ENCODE measurements around the gene ZNF28.
"Not testable (repeated sequence)": the region's sequence is repeated elsewhere in the genome, so short reads cannot be mapped to it uniquely, and the experiment has no call there.

Gene ZNF28

DNA sequence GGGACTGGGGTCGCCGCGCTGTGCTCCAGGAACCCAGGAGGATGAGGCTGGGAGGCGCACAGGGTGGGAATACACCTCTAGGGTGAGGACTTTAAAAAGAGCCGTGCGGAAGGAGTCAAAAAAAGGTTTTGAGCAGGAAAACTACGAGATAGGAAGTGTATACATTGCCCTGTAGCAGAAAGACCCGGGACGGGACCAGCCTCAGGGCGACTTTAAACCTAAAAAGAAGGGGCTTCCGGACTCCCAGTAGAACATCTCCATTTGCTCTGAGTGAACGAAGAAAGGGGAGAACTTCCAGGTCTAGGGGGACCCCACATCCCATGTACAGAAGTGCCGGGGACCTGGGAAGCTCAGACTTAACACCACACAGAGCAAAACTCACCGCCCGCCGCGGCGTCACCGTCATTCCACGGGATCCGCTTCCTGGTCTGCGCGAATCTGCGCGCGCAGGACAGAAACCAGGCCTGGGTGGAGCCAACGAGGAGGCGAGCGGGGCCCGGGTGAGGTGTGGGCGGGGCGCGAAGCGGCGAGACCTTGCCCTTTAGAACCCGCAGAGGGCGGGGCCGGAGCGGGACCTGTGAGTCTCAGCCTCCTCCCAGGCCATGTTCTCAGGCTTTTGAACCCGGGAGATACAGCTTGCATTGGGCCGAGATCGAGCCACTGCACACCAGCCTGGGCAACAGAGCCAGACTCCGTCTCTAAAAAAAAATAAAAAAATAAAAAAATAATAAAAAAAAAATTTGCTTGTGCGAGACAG, at the start of gene ZNF28:
Gene ZNF28, minus strand, starts transcription at position 430 of the 757 bp plus-strand sequence. CDS start 3,675 bp downstream, outside the sequence.
- peak; percentile 31 to 44 (median 43) for DNase-seq (ENCODE audit: low read depth in 2 of 3, low spot score in 1 of 3)

- DNase-seq (ENCODE audit: low read depth in 2 of 3, low spot score in 1 of 3): not testable (repeated sequence)
Measured at GRCh38 chr19:52868031-52868430, 46.6 kb upstream of the ZNF28 start.

DNA sequence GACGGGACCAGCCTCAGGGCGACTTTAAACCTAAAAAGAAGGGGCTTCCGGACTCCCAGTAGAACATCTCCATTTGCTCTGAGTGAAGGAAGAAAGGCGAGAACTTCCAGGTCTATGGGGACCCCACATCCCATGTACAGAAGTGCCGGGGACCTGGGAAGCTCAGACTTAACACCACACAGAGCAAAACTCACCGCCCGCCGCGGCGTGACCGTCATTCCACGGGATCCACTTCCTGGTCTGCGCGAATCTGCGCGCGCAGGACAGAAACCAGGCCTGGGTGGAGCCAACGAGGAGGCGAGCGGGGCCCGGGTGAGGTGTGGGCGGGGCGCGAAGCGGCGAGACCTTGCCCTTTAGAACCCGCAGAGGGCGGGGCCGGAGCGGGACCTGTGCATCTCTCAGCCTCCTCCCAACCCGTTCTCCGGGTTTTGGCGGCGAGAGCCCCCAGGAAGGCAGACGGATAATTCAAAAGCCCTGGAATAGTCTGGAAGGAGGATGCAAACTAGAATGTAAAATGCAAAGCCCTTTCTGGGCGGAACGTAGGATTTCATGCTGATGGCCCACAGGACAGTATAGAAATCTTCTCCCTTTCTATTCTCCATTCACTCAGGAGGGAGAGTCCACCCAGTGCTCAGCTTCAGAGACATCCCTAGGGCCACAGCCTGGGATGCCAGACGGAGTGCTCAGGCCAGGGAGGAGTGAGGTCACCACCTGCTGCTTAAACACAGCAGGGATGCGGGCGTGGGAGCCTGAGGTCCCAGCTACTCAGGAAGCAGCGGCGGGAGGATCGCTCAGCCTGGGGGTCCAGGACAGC, 36.2 kb upstream of the ZNF28 start, which contains the start of gene ZNF468:
Gene ZNF468, minus strand, starts transcription at position 242 of the 814 bp plus-strand sequence. CDS start 3,347 bp downstream, outside the sequence.
- peak; percentile 40 to 63 (median 52) for DNase-seq (ENCODE audit: low read depth in 2 of 3, low spot score in 1 of 3)

DNA sequence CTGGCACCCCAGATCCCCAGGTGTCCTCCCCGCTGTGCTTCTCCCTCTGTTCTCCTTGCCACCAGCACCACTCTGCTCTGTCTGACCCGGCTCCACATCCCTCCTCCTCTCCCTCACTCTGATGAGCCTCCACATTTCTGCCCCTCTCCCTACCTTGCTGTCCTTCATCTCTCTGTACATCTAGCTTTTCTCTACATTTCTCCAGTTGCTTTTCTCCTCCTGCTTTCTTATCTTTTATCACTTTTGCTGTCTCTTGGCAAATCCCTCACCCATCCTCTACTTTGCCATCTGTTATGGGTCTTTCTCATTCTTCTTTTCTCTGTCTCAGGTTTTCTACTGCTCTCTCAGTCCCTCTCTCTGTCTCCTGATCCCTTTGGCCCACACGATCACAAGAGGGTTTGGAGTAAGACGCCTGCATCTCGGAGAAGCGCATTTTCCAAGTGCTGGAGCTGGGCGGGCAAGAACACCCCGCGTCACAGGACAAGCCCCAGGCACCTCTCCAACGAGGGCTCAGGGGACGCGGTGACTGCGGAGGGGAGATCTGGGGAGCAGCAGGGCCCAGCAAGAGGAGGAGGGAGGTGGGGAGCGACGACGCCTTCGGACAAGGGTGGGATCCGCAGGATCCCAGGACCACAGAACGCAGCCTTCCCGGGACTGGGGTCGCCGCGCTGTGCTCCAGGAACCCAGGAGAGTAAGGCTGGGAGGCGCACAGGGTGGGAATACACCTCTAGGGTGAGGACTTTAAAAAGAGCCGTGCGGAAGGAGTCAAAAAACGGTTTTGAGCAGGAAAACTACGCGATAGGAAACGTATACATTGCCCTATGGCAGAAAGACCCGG, 35.3 kb upstream of the ZNF28 start:
- peak in 1 of 3 donors; percentile 1 for DNase-seq (ENCODE audit: low read depth in 2 of 3, low spot score in 1 of 3)

GRCh38 chr19:52847352-52847751, 25.9 kb upstream of the ZNF28 start:
- not testable (repeated sequence) for DNase-seq (ENCODE audit: low read depth in 2 of 3, low spot score in 1 of 3)

GRCh38 chr19:52840825-52841465, 19.5 kb upstream of the ZNF28 start:
- DNase-seq (ENCODE audit: low read depth in 2 of 3, low spot score in 1 of 3): not testable (repeated sequence)

DNA sequence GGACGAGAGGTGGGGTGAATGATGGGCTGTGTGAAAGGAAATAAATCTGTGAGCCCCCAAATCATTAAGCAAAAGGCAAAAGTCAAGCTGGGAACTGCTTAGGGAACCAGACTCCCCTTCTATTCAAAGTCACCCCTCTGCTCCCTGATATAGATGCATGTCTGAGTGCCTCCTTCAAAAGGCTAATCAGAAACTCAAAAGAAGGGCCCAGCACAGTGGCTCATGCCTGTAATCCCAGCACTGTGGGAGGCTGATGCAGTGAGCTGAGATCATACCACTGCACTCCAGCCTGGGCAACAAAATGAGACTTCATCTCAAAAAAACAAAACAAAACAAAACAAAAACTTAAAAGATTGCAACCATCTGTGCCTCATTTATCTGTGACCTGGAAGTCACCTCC, 12.9 kb upstream of the ZNF28 start:
- not testable (repeated sequence) for DNase-seq (ENCODE audit: low read depth in 2 of 3, low spot score in 1 of 3)

GRCh38 chr19:52833541-52833940, 12.1 kb upstream of the ZNF28 start:
- not testable (repeated sequence) for DNase-seq (ENCODE audit: low read depth in 2 of 3, low spot score in 1 of 3)

DNA sequence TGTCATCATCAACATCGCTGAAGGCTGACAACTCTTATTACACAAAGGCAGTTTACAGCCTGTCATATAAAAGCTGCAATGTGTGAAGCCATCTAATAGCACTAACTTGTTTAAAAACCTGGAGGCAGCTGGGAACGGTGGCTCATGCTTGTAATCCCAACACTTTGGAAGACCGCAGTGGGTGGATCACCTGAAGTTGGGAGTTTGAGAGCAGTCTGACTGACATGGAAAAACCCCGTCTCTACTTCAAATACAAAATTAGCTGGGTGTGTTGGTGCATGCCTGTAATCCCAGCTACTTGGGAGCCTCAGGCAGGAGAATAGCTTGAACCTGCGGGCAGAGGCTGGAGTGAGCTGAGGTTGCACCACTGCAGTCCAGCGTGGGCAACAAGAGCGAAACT, 8.4 kb upstream of the ZNF28 start:
- not testable (repeated sequence) for DNase-seq (ENCODE audit: low read depth in 2 of 3, low spot score in 1 of 3)

- no peak for DNase-seq (ENCODE audit: low read depth in 2 of 3, low spot score in 1 of 3)
Measured at GRCh38 chr19:52825765-52826164, 4.3 kb upstream of the ZNF28 start.

GRCh38 chr19:52823676-52824075, 2.2 kb upstream of the ZNF28 start:
- no peak for DNase-seq (ENCODE audit: low read depth in 2 of 3, low spot score in 1 of 3)

- peak in 2 of 3 donors; percentile 5 to 25 for DNase-seq (ENCODE audit: low read depth in 2 of 3, low spot score in 1 of 3)
Measured at GRCh38 chr19:52820472-52821203, 795 bp downstream of the ZNF28 start.

DNA sequence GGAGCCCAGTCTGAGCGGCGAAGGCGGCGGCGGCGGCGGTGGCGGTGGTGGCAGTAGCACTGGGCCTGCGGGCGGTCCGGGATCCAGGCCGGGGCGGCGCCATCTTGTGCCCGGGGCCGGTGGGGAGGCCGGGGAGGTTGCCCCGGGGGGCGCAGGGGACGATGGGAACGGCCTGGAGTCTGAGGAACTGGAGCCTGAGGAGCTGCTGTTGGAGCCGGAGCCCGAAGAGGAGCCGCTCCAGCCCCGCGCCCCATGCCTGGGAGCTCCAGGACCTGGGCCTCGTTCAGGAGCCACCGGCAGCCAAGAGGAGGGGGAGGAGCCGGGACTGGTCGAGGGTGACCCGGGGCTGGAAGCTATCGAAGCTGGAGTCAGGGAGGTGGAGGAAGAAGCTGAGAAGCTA, 11.6 kb downstream of the ZNF28 start:
- DNase-seq (ENCODE audit: low read depth in 2 of 3, low spot score in 1 of 3): no peak

DNA sequence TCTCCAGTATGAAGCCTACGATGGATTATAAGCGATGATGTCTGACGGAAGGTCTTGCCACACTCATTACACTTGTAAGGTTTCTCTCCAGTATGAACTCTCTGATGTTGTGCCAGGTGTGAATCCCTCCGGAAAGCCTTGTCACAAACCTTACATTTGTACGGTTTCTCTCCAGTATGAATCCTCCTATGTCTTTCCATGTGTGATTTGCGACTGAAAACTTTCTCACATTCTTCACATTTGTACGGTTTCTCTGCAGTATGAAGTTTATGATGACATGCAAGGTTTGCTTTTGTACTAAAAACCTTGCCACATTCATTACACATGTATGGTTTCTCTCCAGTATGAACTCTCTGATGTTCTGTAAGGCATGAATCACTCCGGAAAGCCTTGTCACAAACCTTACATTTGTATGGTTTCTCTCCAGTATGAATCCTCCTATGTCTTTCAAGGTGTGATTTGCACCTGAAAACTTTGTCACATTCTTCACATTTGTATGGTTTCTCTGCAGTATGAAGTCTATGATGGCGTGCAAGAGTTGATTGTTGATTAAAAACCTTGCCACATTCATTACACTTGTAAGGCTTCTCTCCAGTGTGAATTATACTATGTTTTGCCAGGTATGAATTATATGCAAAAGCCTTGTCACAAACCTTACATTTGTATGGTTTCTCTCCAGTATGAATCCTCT, 21.3 kb downstream of the ZNF28 start:
- not testable (repeated sequence) for DNase-seq (ENCODE audit: low read depth in 2 of 3, low spot score in 1 of 3)

- no peak for DNase-seq (ENCODE audit: low read depth in 2 of 3, low spot score in 1 of 3)
Measured at GRCh38 chr19:52789440-52789839, 32.0 kb downstream of the ZNF28 start.

- DNase-seq (ENCODE audit: low read depth in 2 of 3, low spot score in 1 of 3): peak; percentile 51 to 82 (median 59)
Measured at GRCh38 chr19:52786464-52787354, 34.7 kb downstream of the ZNF28 start, which contains the start of gene ZNF600. ZNF600 (minus strand) TSS chr19:52786791; CDS start chr19:52778888, 7,903 bp downstream.

DNA sequence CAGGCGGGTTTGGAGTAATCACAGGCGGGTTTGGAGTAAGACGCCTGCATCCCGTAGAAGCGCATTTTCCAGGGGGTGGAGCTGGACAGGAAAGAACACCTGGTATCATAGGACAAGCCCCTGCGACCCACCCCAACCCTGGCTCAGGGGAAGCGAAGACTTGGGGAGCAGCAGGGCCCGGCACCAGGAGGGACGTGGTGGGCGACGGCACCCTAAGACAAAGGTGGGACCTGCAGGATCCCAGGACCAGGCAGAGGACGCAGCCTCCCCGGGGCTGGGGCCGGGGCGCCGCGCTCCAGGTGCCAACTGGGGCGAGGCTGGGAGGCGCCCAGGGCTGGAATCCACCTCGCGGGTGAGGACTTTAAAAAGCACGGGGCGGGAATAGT, 35.4 kb downstream of the ZNF28 start:
- no peak for DNase-seq (ENCODE audit: low read depth in 2 of 3, low spot score in 1 of 3)

- no peak for DNase-seq (ENCODE audit: low read depth in 2 of 3, low spot score in 1 of 3)
Measured at GRCh38 chr19:52785506-52785905, 35.9 kb downstream of the ZNF28 start.

All from stimulated activated CD4-positive, alpha-beta T cell treated with anti-CD3 and anti-CD28 coated beads, Interleukin-12 subunit alpha, Interleukin-12 subunit beta, amount 100 ng/mL, for 48 hours (primary cell).